GM06990 (cell line): ENCODE measurements around the gene SLC30A2.
"Not testable (repeated sequence)": the region's sequence is repeated elsewhere in the genome, so short reads cannot be mapped to it uniquely, and the experiment has no call there.

Source experiments
- DNase-seq: peaks from one replicate; pipeline ENCODE4 v3.0.0-alpha.2; 2011; ENCODE audit not compliant: insufficient read length; ENCODE audit errors: extremely low read depth
- H3K27me3 ChIP-seq: replicated peaks from 2 replicates; pipeline ENCODE4 v1.6.0; 2011; ENCODE audit warnings: low read length; ENCODE audit not compliant: control insufficient read depth, insufficient read depth
- H3K36me3 ChIP-seq: 2 replicates; pipeline ENCODE4 v1.5.1; 2011; ENCODE audit warnings: low read length; ENCODE audit not compliant: control insufficient read depth, insufficient read depth
- H3K4me3 ChIP-seq: replicated peaks from 2 replicates; pipeline ENCODE4 v1.5.1; 2011; ENCODE audit warnings: low read depth, mild to moderate bottlenecking, control low read depth, low read length
- CTCF ChIP-seq: IDR thresholded peaks from 2 replicates; pipeline ENCODE4 v1.5.1; 2011; ENCODE audit warnings: low read length, control low read depth, mild to moderate bottlenecking, inconsistent platforms; ENCODE audit not compliant: insufficient read depth, poor library complexity, severe bottlenecking

The SLC30A2 gene

DNA sequence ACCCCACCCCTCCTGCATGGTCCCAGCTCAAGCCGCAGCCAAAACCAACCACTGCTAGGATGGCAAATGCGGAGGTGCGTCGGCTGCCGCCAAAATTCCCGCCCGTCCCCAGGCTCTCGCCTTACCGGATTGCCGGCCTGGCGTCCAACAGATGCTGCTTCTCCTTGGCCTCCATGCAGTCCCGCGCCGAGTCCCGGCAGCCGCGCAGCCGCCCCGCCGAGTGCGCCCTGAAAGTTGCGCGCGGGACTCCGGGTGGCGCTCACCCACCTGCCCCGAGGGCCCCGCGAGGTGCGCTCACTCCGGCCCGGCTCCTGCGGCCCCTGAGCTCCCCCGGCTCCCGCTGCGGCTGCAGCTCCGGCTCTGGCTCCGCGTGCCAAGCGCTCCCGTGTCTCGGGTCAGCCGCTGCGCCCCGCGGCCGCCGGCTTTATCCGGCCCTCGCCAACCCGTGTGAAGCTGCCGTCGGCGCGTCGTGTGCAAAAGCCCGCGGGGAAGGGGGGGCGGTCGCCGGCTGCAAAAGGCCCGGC is at the start of gene SLC30A2:
Gene SLC30A2, minus strand, starts transcription at position 397 of the 524 bp plus-strand sequence. Its CDS starts 222 bp downstream, at position 175.
- no peak for TF ChIP-seq CTCF
- Histone ChIP-seq H3K36me3 (no peaks in the 10 kb centered on the region), H3K4me3 (no peak within 1 kb of the TSS), H3K27me3 (peaks cover 1% of the 10 kb centered on the region)
- no peak for DNase-seq

GRCh38 chr1:26094677-26095383 is 48.9 kb upstream of the SLC30A2 start:
- TF ChIP-seq CTCF = no peak
- Histone ChIP-seq H3K27me3 (no peaks in the 10 kb centered on the region; the same call in 1 of the 2 replicates), H3K4me3 (no peak overlapping the region), H3K36me3 (no peaks in the 10 kb centered on the region)
- no peak for DNase-seq

DNA sequence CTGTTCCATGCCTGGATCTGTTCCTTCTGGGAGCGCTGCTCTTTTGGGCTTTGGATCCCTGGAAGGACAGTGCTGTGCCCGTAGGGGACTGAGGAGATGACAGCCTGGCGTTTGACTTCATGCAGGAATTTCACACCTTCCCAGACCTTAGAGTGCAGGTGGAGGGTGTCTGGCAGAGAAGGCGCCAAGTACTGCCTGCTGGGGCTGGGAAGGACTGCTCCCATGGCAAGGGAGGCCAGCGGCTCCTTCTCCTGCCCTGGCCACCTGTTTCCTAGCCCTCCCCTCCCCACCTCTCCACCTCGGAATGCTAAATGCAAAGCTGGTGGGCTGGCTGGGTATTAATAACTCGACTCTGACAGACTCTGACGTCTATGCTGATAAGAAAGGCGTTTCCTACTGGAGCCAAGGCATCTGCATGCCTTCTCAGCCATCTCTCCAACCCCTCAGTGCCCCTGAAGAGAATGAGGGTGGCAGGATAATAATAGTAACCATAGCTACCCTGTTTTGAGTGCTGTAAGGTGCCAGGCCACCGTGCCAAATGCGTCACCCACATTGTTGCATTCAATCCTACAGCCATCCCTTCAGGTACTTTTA is 48.3 kb upstream of the SLC30A2 start:
- Histone ChIP-seq H3K27me3 (no peaks in the 10 kb centered on the region; the same call in 1 of the 2 replicates), H3K4me3 (no peak overlapping the region), H3K36me3 (no peaks in the 10 kb centered on the region)
- DNase-seq = no peak
- no peak for TF ChIP-seq CTCF

DNA sequence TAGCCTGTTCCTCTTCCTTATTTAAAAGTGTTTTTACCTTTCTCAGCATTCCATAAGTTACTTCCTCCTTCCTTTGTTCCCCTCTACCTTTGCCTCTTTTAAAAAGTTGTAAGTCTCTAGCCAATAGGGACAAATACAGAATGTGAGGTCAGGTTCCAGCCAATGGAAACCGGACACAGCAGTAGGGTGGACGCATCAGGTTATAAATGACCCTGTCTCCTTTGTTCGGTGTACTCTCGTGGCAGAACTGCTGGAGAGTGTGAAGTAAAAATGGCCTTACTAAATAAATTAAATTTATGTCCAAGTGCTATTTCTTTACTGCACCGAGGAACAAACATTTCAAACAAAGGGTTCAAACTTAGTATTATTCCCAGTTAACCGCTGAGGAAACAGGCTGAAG is 47.7 kb upstream of the SLC30A2 start:
- H3K36me3 ChIP-seq, DNase-seq, H3K4me3 ChIP-seq, H3K27me3 ChIP-seq: not testable (repeated sequence)

GRCh38 chr1:26092422-26092821 is 46.5 kb upstream of the SLC30A2 start:
- H3K36me3 ChIP-seq = no peaks in the 10 kb centered on the region
- no peak for TF ChIP-seq CTCF
- H3K27me3 ChIP-seq = no peaks in the 10 kb centered on the region; the same call in 1 of the 2 replicates
- no peak for DNase-seq
- no peak overlapping the region for H3K4me3 ChIP-seq

DNA sequence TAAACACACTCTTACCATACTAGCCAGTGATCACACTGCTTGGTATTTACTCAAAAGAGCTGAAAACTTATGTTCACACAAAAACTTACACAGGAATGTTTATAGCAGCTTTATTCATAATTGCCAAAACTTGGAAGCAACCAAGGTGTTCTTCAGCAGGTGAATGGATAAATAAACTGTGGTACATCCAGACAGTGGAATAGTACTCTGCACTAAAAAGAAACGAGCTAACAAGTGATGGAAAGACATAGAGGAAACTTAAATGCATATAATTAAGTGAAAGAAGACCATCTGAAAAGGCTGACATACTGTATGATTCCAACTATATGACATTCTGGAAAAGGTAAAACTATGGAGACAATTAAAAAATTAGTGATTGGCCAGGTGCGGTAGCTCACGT is 45.0 kb upstream of the SLC30A2 start:
- TF ChIP-seq CTCF = no peak
- H3K27me3 ChIP-seq = no peaks in the 10 kb centered on the region; the same call in 1 of the 2 replicates
- no peaks in the 10 kb centered on the region for H3K36me3 ChIP-seq
- DNase-seq = no peak
- no peak overlapping the region for H3K4me3 ChIP-seq
